Activated CD4-positive, CD25-positive, alpha-beta regulatory T cell (primary cell): ENCODE measurements around the gene PNO1.
"Not testable (repeated sequence)": the region's sequence is repeated elsewhere in the genome, so short reads cannot be mapped to it uniquely, and the experiment has no call there.

ENCODE experiments used
- DNase-seq, 4 experiments: peaks; one replicate each; lab custom pipeline; 2025; lab: John Stamatoyannopoulos, UW

The PNO1 gene

DNA sequence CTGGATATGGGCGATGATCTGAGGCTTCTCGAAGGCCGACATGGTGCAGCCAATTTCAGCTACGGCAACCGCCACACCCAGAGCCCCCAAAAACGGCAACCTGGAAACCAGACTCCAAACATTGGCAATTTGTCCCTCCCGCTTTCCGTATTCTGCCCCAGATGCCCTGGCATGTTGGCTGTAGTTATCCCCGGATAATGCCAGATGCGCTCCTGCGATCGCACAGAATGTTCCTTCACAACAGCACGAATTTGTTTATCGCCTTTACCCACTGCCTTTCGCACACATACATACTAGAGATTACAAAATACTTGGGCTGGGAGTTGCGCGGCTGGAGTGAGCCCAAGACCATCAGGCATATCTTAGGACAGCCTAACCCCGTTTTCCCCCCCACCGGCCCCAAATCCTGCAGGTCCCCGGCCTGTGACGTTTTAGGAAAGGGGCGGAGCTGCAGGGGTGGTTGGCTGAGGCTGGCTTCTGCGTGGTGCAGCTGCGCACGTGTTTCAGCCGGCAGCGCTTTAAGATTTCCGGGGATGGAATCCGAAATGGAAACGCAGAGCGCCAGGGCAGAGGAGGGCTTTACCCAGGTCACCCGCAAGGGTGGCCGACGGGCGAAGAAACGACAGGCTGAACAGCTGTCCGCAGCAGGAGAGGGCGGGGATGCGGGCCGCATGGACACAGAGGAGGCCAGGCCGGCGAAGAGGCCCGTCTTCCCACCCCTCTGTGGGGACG lies at the start of gene PNO1:
Gene PNO1 (plus strand): TSS at position 487 of the 732 bp plus-strand sequence. CDS start 47 bp downstream, at position 534.
- DNase-seq = peak; percentile 90 to 95 (median 94)

GRCh38 chr2:68108120-68108519 lies 49.6 kb upstream of the PNO1 start:
- no peak for DNase-seq

GRCh38 chr2:68110102-68110501 lies 47.6 kb upstream of the PNO1 start:
- DNase-seq = no peak

GRCh38 chr2:68115965-68116364 lies 41.7 kb upstream of the PNO1 start:
- DNase-seq = no peak

- not testable (repeated sequence) for DNase-seq
Measured at GRCh38 chr2:68117922-68118321, 39.8 kb upstream of the PNO1 start.

DNA sequence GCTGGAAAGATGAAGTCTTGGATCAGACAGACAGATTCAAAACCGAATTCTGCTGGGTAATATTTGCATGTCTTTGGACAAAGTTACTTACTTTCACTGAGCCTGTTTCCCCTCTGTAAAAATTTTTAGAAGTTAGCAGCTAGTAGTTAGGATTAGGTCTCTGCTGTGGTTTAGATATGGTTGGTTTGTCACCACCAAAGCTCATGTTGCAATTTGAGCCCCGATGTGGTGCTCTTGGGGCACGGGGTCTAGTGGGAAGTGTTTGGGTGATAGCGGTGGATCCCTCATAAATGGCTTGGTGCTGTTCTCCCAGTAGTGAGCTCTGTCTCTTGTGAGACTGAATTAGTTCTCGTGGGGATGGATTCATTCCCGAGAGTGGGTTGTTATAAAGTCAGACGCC lies 38.9 kb upstream of the PNO1 start:
- DNase-seq = no peak

DNA sequence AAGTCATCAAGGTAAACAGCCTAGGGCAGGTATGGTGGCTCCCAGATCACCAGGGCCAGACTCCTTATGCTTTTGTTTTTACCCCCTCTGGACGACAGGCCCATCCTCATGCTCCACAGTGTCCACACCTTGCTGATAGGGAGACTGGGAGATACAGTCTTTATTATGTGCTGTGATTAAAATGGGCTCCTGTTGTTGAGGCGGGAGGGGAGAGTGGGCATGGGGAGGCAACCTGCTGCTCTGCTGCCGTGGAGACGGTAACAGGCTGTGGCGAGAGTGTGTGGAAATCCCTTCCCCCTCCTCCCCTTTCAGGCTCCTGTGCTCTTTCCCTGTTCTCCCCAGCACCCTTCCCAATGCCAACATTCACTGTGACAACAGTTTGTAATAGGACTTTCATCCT lies 38.2 kb upstream of the PNO1 start:
- DNase-seq = no peak

- peak; percentile 45 to 80 (median 63) for DNase-seq
Measured at GRCh38 chr2:68121873-68122679, 35.6 kb upstream of the PNO1 start.

DNA sequence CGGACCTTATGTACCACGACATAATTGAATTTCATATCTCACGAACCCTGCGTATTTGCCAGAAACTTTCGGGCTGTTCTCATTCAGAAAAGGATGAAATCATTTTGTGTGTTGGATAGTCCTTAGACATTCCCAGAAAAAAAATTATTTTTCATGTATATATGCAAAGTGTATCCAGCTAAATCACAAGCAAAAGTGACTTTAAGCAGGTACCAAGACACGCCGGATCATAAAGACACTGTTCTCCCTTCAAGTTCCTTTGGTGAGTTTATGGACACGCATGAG lies 35.1 kb upstream of the PNO1 start:
- DNase-seq = no peak

DNA sequence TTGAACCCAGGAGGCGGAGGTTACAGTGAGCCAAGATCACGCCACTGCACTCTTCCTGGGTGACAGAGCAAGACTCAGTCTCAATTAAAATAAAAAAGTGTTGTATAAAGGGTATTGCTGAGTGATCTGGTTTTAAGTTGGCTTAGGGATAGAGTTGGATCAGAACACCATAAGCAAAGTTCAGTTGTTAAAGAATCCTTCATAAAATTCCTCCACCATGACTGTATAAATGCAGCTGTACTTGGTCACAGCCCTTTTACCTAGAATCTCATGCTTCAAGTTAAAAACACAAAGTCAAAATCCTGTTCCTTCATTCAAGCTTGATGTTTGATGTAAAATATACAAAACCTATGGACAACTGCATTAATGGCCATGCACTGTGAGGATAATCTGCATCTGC lies 33.4 kb upstream of the PNO1 start:
- no peak for DNase-seq

- no peak for DNase-seq
Measured at GRCh38 chr2:68125821-68126220, 31.9 kb upstream of the PNO1 start.

DNA sequence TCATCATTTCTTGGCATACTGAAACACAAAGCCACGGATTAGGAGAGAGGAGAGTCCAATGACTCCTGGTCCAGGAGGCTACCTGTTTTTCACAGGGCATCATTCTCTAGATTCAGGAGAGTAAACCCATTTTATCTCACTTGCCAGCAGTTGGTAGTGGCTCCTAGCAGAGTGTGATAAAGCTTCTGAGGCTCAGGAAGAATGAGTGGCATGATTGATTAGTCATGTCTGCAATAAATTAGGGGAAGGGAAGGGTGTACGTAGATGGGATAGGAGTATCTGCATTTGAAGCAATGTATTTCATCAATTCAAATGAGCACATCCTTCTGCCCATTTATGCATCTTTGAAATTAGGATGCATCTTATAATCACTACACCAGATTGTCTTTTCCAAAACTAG lies 31.1 kb upstream of the PNO1 start:
- no peak for DNase-seq

- no peak for DNase-seq
Measured at GRCh38 chr2:68127358-68128242, 30.1 kb upstream of the PNO1 start.

- DNase-seq = no peak
Measured at GRCh38 chr2:68134120-68134519, 23.6 kb upstream of the PNO1 start.

DNA sequence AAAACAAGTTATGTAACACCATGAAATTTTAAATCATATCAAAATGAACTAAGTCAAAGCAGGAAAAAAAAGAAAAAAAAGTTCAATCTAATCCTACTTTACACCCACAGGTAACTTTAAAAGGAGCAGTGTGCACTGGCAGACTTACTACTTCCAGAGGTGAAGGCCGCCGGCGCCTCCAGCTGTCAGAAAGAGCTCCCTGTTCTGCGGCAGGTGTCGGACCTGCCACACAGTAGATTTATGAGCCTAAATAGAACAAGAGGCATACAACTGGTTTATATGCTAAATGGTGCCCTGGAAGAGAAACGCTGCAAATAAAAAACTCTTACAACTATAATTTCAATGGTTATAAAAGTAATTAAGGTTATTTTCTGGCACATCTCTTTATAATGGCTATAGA lies 23.1 kb upstream of the PNO1 start:
- DNase-seq = no peak

DNA sequence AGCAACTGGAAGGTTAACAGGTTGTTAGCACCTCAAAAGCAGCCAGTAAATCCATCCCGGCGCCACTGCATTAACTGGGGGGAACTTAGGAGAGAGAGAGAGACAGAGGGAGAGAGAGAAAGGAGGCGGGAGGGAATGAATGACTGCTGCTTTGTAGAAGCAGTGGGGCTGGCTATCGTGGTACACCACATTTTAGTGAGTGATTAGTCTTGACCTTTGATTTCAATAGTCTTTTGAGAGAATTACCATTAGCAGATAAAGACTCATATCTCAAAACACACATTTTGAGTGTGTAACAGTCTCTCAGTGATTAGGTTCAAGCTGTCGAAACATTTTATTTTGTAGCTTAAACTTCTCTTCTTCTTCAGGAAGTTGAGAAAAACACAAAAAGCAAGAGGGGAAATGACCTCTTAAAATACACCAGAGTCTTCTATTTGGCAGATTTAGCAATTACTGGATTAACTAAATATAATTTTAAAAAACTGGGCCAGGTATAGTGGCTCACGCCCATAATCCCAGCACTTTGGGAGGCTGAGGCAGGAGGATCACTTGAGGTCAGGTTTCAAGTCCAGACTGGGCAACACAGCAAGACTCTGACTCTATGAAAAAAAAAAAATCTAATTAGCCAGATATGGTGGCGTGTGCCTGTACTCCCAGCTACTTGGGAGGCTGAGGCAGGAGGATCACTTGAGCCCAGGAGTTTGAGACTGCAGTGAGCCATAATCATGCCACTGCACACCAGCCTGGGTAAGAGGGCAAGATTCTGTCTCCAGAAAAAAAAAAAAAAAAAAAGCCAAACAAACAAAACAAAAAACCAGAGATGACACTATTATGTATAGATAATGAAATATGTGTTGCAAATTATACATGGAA lies 22.0 kb upstream of the PNO1 start:
- DNase-seq = no peak

GRCh38 chr2:68141875-68142274 lies 15.8 kb upstream of the PNO1 start:
- no peak for DNase-seq

GRCh38 chr2:68151037-68151436 lies 6.7 kb upstream of the PNO1 start:
- no peak for DNase-seq

DNA sequence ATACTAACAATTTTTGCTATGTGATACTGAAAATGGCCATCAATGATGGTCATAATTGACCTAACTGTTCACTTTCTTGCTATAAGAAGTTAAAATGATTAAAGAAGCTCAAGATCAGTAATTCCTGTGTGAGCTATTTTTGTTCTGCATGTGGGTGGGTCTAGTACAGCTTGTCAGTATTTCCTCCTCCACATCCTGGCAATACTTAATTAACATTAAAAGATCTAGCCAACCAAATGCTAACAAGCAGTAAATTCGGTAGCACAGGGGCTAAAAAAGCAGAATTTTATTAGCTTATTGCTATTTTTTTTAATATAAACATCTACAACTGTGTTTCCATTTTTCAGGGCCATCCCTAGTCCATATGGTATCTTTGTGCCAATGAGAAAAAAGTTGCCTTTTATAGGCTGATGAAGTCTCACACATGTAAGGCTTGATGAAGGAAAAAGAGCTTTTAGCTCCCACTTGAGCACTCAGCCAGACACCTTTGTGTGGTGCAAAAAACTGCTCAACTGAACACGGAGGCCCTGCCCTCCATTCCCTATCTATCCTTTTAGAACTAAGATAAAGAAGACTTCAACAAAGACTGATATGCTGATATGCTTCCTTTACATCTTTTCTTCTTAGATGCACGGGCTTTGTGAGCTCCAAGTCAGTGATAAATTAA lies 4.9 kb upstream of the PNO1 start:
- DNase-seq = no peak

GRCh38 chr2:68155618-68156017 lies 2.1 kb upstream of the PNO1 start:
- no peak for DNase-seq

DNA sequence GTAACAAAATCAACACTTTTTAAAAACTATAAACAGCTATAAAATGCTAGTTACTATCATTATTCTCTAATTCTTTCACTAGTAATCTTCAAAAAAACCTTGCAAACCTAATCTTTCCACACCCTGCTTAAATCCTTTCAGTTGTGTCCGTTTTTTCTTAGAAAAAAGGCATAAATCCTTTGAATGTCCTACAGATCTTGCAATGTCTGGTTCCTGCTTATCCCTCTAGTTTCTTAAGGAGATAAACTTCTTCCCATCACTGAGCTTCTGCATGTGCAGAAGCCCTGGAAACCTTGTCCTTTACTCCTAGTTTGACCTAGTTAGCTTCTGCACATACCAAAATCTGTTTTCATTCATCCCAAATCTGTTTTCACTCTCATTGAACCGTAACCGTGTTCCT lies 1.3 kb upstream of the PNO1 start:
- no peak for DNase-seq
